SJCRH30 (cell line): ENCODE measurements around the gene S1PR2. TPM values are rescaled to one million over a fixed set of nuclear protein-coding genes. Genes with fewer than 3 reads are reported as not detected.
"Not testable (repeated sequence)": the region's sequence is repeated elsewhere in the genome, so short reads cannot be mapped to it uniquely, and the experiment has no call there.

Experiments used
- DNase-seq, 2 experiments: peaks; one replicate each; pipeline ENCODE4 v3.0.0-alpha.2; 2015 to 2020
- H3K27ac ChIP-seq: fragments of 250-450 bp; sonication (Bioruptor Pico); 2 replicates; pipeline ENCODE4 v1.5.1; 2020; ENCODE audit warnings: mild to moderate bottlenecking, moderate library complexity
- H3K27me3 ChIP-seq: fragments of 250-450 bp; sonication (Bioruptor Pico); 2 replicates; pipeline ENCODE4 v1.5.1; 2020; ENCODE audit warnings: mild to moderate bottlenecking, moderate library complexity
- H3K36me3 ChIP-seq: fragments of 250-450 bp; sonication (Bioruptor Pico); 2 replicates; pipeline ENCODE4 v1.5.1; 2020; ENCODE audit warnings: mild to moderate bottlenecking, moderate library complexity
- H3K4me1 ChIP-seq: fragments of 250-450 bp; sonication (Bioruptor Pico); 2 replicates; pipeline ENCODE4 v1.5.1; 2020; ENCODE audit warnings: mild to moderate bottlenecking, moderate library complexity
- H3K4me3 ChIP-seq: fragments of 250-450 bp; sonication (Bioruptor Pico); 2 replicates; pipeline ENCODE4 v1.5.1; 2020; ENCODE audit warnings: mild to moderate bottlenecking, moderate library complexity
- H3K9me3 ChIP-seq: fragments of 250-450 bp; sonication (Bioruptor Pico); replicated peaks from 2 replicates; pipeline ENCODE4 v1.5.1; 2020; ENCODE audit warnings: mild to moderate bottlenecking, moderate library complexity
- total RNA-seq: library from RNA; depleted of rRNA; stranded (reverse); fragments of >200 nt; shearing (Covaris generic); gene quantifications from 2 replicates; pipeline ENCODE4 v1.2.3, GENCODE V29; 2014

S1PR2 gene
- total RNA-seq, 1 experiment from 2014 or later = 7.4 TPM

- H3K27ac ChIP-seq = no peak overlapping the region
- no peaks in the 10 kb centered on the region for H3K27me3 ChIP-seq
- no peak for DNase-seq
- no peaks in the 10 kb centered on the region for H3K36me3 ChIP-seq
- H3K4me1 ChIP-seq = peaks cover 3% of the 10 kb centered on the region; the same call in 1 of the 2 replicates
- no peaks in the 10 kb centered on the region for H3K9me3 ChIP-seq
- no peak overlapping the region for H3K4me3 ChIP-seq
Measured at GRCh38 chr19:10237702-10238101, 6.6 kb upstream of the S1PR2 start.

- H3K4me3 ChIP-seq, DNase-seq, H3K9me3 ChIP-seq, H3K36me3 ChIP-seq, H3K4me1 ChIP-seq, H3K27ac ChIP-seq, H3K27me3 ChIP-seq: not testable (repeated sequence)
Measured at GRCh38 chr19:10235409-10235808, 4.3 kb upstream of the S1PR2 start.

- no peak for DNase-seq
- H3K27me3 ChIP-seq = no peaks in the 10 kb centered on the region
- H3K4me3 ChIP-seq = no peak overlapping the region
- no peak overlapping the region for H3K27ac ChIP-seq
- H3K36me3 ChIP-seq = no peaks in the 10 kb centered on the region
- H3K9me3 ChIP-seq = no peaks in the 10 kb centered on the region
- peaks cover 3% of the 10 kb centered on the region; the same call in 1 of the 2 replicates for H3K4me1 ChIP-seq
Measured at GRCh38 chr19:10235003-10235402, 3.9 kb upstream of the S1PR2 start.

- no peak for DNase-seq
- Histone ChIP-seq H3K9me3 (no peaks in the 10 kb centered on the region), H3K27ac (no peak overlapping the region), H3K4me3 (no peak overlapping the region), H3K4me1 (peaks cover 3% of the 10 kb centered on the region; the same call in 1 of the 2 replicates), H3K36me3 (no peaks in the 10 kb centered on the region), H3K27me3 (no peaks in the 10 kb centered on the region)
Measured at GRCh38 chr19:10233946-10234345, 2.8 kb upstream of the S1PR2 start.

GRCh38 chr19:10231612-10232228 is 589 bp upstream of the S1PR2 start:
- no peak for DNase-seq
- Histone ChIP-seq H3K4me3 (peak overlapping the region; percentile 79), H3K27me3 (no peaks in the 10 kb centered on the region), H3K9me3 (no peaks in the 10 kb centered on the region), H3K36me3 (no peaks in the 10 kb centered on the region), H3K4me1 (peaks cover 3% of the 10 kb centered on the region; the same call in 1 of the 2 replicates), H3K27ac (no peak overlapping the region)

- peak; percentile 16 to 30 for DNase-seq
- Histone ChIP-seq H3K4me1 (no peaks in the 10 kb centered on the region), H3K36me3 (no peaks in the 10 kb centered on the region), H3K4me3 (peak overlapping the region; percentile 79), H3K27ac (no peak overlapping the region), H3K9me3 (no peaks in the 10 kb centered on the region), H3K27me3 (no peaks in the 10 kb centered on the region)
Measured at GRCh38 chr19:10230173-10230860, 814 bp downstream of the S1PR2 start.

GRCh38 chr19:10228920-10229319 is 2.2 kb downstream of the S1PR2 start:
- Histone ChIP-seq H3K4me3 (no peak overlapping the region), H3K27ac (no peak overlapping the region), H3K4me1 (no peaks in the 10 kb centered on the region), H3K36me3 (no peaks in the 10 kb centered on the region), H3K27me3 (no peaks in the 10 kb centered on the region), H3K9me3 (no peaks in the 10 kb centered on the region)
- peak; percentile 31 to 52 for DNase-seq

- DNase-seq = no peak
- Histone ChIP-seq H3K36me3 (no peaks in the 10 kb centered on the region), H3K27ac (no peak overlapping the region), H3K4me3 (no peak overlapping the region), H3K9me3 (no peaks in the 10 kb centered on the region), H3K27me3 (no peaks in the 10 kb centered on the region), H3K4me1 (no peaks in the 10 kb centered on the region)
Measured at GRCh38 chr19:10228393-10228792, 2.7 kb downstream of the S1PR2 start.

GRCh38 chr19:10227026-10227971 is 3.8 kb downstream of the S1PR2 start:
- no peaks in the 10 kb centered on the region for H3K9me3 ChIP-seq
- H3K4me1 ChIP-seq = no peaks in the 10 kb centered on the region
- H3K36me3 ChIP-seq = no peaks in the 10 kb centered on the region
- no peak overlapping the region for H3K4me3 ChIP-seq
- DNase-seq = peak; percentile 86 to 92
- H3K27me3 ChIP-seq = no peaks in the 10 kb centered on the region
- peak overlapping the region; percentile 51 for H3K27ac ChIP-seq

- DNase-seq = peak; percentile 37 to 42
- Histone ChIP-seq H3K36me3 (no peaks in the 10 kb centered on the region), H3K9me3 (no peaks in the 10 kb centered on the region), H3K4me3 (no peak overlapping the region), H3K27ac (no peak overlapping the region; the same call in 1 of the 2 replicates), H3K27me3 (no peaks in the 10 kb centered on the region), H3K4me1 (no peaks in the 10 kb centered on the region)
Measured at GRCh38 chr19:10226376-10227025, 4.6 kb downstream of the S1PR2 start.

- Histone ChIP-seq H3K36me3 (no peaks in the 10 kb centered on the region), H3K27me3 (no peaks in the 10 kb centered on the region), H3K9me3 (no peaks in the 10 kb centered on the region), H3K4me3 (no peak overlapping the region), H3K4me1 (no peaks in the 10 kb centered on the region), H3K27ac (no peak overlapping the region)
- no peak for DNase-seq
Measured at GRCh38 chr19:10226021-10226375, 5.1 kb downstream of the S1PR2 start.

- Histone ChIP-seq H3K27me3 (no peaks in the 10 kb centered on the region), H3K36me3 (no peaks in the 10 kb centered on the region), H3K27ac (no peak overlapping the region), H3K4me3 (no peak overlapping the region), H3K4me1 (no peaks in the 10 kb centered on the region), H3K9me3 (no peaks in the 10 kb centered on the region)
- DNase-seq = no peak
Measured at GRCh38 chr19:10224337-10224736, 6.8 kb downstream of the S1PR2 start.

GRCh38 chr19:10223488-10224213 is 7.5 kb downstream of the S1PR2 start:
- DNase-seq = no peak
- no peaks in the 10 kb centered on the region for H3K36me3 ChIP-seq
- H3K4me1 ChIP-seq = no peaks in the 10 kb centered on the region
- no peaks in the 10 kb centered on the region for H3K27me3 ChIP-seq
- no peak overlapping the region for H3K27ac ChIP-seq
- H3K4me3 ChIP-seq = no peak overlapping the region
- H3K9me3 ChIP-seq = no peaks in the 10 kb centered on the region

GRCh38 chr19:10222201-10222890 is 8.8 kb downstream of the S1PR2 start:
- H3K27me3 ChIP-seq = no peaks in the 10 kb centered on the region
- no peaks in the 10 kb centered on the region for H3K36me3 ChIP-seq
- no peak for DNase-seq
- no peak overlapping the region for H3K4me3 ChIP-seq
- no peak overlapping the region for H3K27ac ChIP-seq
- H3K4me1 ChIP-seq = no peaks in the 10 kb centered on the region
- no peaks in the 10 kb centered on the region for H3K9me3 ChIP-seq
